Epithelial cell of proximal tubule (primary cell): ENCODE measurements around the gene AGBL4. TPM values are rescaled to one million over a fixed set of nuclear protein-coding genes. Genes with fewer than 3 reads are reported as not detected.

Source experiments
- DNase-seq: peaks from one replicate; pipeline ENCODE4 v3.0.0-alpha.2; 2011; ENCODE audit warnings: low read depth
- H3K4me3 ChIP-seq: 2 replicates; pipeline ENCODE4 v1.5.1; 2011; ENCODE audit warnings: low read depth, mild to moderate bottlenecking, low read length
- CTCF ChIP-seq: conservative IDR thresholded peaks from 2 replicates; pipeline ENCODE4 v1.5.1; 2012; ENCODE audit warnings: low read depth, mild to moderate bottlenecking, low read length
- total RNA-seq: library from RNA; depleted of rRNA; stranded (reverse); fragments of >200 nt; gene quantifications from 2 replicates; pipeline ENCODE4 v1.2.3, GENCODE V29; 2015

Gene AGBL4
- total RNA-seq, 1 donor from 2014 or later: not detected

GRCh38 chr1:49397086-49397485 is 626.7 kb downstream of the AGBL4 start:
- DNase-seq: no peak
- no peak for TF ChIP-seq CTCF
- no peak overlapping the region for H3K4me3 ChIP-seq

- no peak for DNase-seq
- TF ChIP-seq CTCF: no peak
- H3K4me3 ChIP-seq: no peak overlapping the region
Observed at GRCh38 chr1:49394200-49394599, 629.6 kb downstream of the AGBL4 start.

- no peak overlapping the region for H3K4me3 ChIP-seq
- DNase-seq: no peak
- TF ChIP-seq CTCF: no peak
Observed at GRCh38 chr1:49389699-49390098, 634.1 kb downstream of the AGBL4 start.

- no peak for TF ChIP-seq CTCF
- no peak overlapping the region for H3K4me3 ChIP-seq
- no peak for DNase-seq
Observed at GRCh38 chr1:49364676-49365075, 659.1 kb downstream of the AGBL4 start.

GRCh38 chr1:49363628-49364027 is 660.1 kb downstream of the AGBL4 start:
- DNase-seq: no peak
- no peak for TF ChIP-seq CTCF

GRCh38 chr1:49358036-49358435 is 665.7 kb downstream of the AGBL4 start:
- no peak for DNase-seq
- TF ChIP-seq CTCF: no peak

More at GRCh38 chr1:49363628-49364027, 660.1 kb downstream of the AGBL4 start:
- no peak overlapping the region for H3K4me3 ChIP-seq

GRCh38 chr1:49356594-49356993 is 667.2 kb downstream of the AGBL4 start:
- no peak overlapping the region for H3K4me3 ChIP-seq
- no peak for DNase-seq
- no peak for TF ChIP-seq CTCF

More at GRCh38 chr1:49358036-49358435, 665.7 kb downstream of the AGBL4 start:
- H3K4me3 ChIP-seq: no peak overlapping the region
